A549 treated with AZD2906 at 1 μM for 4 hours (cell line): ENCODE measurements around the gene FDXACB1. TPM values are rescaled to one million over a fixed set of nuclear protein-coding genes. Genes with fewer than 3 reads are reported as not detected.

Source experiments
- total RNA-seq: library from RNA; stranded (reverse); fragments of 200-300 nt; extraction: Qiagen RNA extraction; gene quantifications from 5 replicates; pipeline ENCODE4 v1.2.3, GENCODE V29; 2022

The FDXACB1 gene
- 1.4 to 1.6 TPM (median 1.5 TPM) in 5 replicates for total RNA-seq

GRCh38 chr11:111878849-111879636 is at the start of gene FDXACB1, which contains the start of gene CFAP68:
Gene FDXACB1, minus strand, starts transcription at chr11:111879165. Its CDS starts 33 bp downstream, at chr11:111879132.
Gene CFAP68, plus strand, starts transcription at chr11:111879541. Its CDS starts 20 bp downstream, at chr11:111879561.

GRCh38 chr11:111918390-111919256 is 39.7 kb upstream of the FDXACB1 start, which contains the start of gene C11orf52:
Gene C11orf52, plus strand, starts transcription at chr11:111918913. Its CDS starts 60 bp downstream, at chr11:111918973.

GRCh38 chr11:111912535-111912934 is 33.6 kb upstream of the FDXACB1 start, which contains the start of gene HSPB2:
Gene HSPB2, plus strand, starts transcription at chr11:111912734. Its CDS starts 96 bp downstream, at chr11:111912830.

GRCh38 chr11:111911563-111912401 is 32.8 kb upstream of the FDXACB1 start, which contains the start of gene CRYAB:
Gene CRYAB, minus strand, starts transcription at chr11:111911770. Its CDS starts 46 bp downstream, at chr11:111911724.

GRCh38 chr11:111870886-111871692 is 7.9 kb downstream of the FDXACB1 start, which contains the start of gene ALG9:
Gene ALG9, minus strand, starts transcription at chr11:111871581. Its CDS starts 99 bp downstream, at chr11:111871482.

Other genes with a start within 250 kb of the FDXACB1 start
- gene PPP2R1B, start 112.8 kb downstream of the FDXACB1 start, total RNA-seq, result 15.2 to 22.7 TPM (median 18.9 TPM) in 5 replicates
- 18.6 to 21.2 TPM (median 19.2 TPM) in 5 replicates for gene ALG9, start 7.6 kb downstream of the FDXACB1 start, total RNA-seq
- 30.2 to 35.4 TPM (median 31.7 TPM) in 5 replicates for gene CFAP68, start 376 bp upstream of the FDXACB1 start, total RNA-seq
- gene CRYAB, start 32.6 kb upstream of the FDXACB1 start, total RNA-seq, result 12.8 to 27.1 TPM (median 15.4 TPM) in 5 replicates
- not detected in 5 replicates for gene HSPB2, start 33.6 kb upstream of the FDXACB1 start, total RNA-seq
- gene C11orf52, start 39.7 kb upstream of the FDXACB1 start, total RNA-seq, result 0.12 to 0.31 TPM (median 0.21 TPM) in 4 of 5 replicates, not detected in the other
- 5.6 to 9.5 TPM (median 8.2 TPM) in 5 replicates for gene DIXDC1, start 58.2 kb upstream of the FDXACB1 start, total RNA-seq
- gene DLAT, start 146.2 kb upstream of the FDXACB1 start, total RNA-seq, result 23.6 to 34.4 TPM (median 28.1 TPM) in 5 replicates
- 0.61 to 1.3 TPM (median 0.86 TPM) in 5 replicates for gene PIH1D2, start 194.9 kb upstream of the FDXACB1 start, total RNA-seq
- 12.3 to 21.3 TPM (median 14.9 TPM) in 5 replicates for gene NKAPD1, start 195.1 kb upstream of the FDXACB1 start, total RNA-seq
- gene TIMM8B, start 207.6 kb upstream of the FDXACB1 start, total RNA-seq, result 61.4 to 72.8 TPM (median 68.1 TPM) in 5 replicates
- gene SDHD, start 207.7 kb upstream of the FDXACB1 start, total RNA-seq, result 63.4 to 89.6 TPM (median 68.7 TPM) in 5 replicates